ENCODE results near the gene ODAD4.
"Not testable (repeated sequence)": the region's sequence is repeated elsewhere in the genome, so short reads cannot be mapped to it uniquely, and the experiment has no call there.

ODAD4 gene

DNA sequence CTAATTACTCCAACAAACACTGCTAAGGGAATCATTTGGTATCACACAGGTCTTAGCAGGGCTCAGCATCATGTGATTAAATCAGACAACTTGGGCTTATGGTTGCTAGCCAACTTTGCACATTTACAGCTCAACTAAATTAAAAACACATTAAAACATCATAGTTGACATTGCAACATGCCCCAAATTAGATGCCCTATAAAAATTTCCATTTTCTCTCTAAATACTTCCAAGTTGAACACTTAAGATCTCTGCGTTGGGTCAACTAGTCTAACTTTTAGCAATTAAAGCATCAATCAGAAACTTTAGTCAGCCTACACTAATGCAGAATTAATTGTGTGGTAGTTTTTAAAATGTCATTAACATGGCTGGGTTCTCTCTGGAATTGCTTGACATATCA is 74.7 kb downstream of the ODAD4 start:
- no peak for DNase-seq

GRCh38 chr17:42009170-42009569 is 78.8 kb downstream of the ODAD4 start:
- peak in 1 of 3 donors; percentile 28 for DNase-seq

DNA sequence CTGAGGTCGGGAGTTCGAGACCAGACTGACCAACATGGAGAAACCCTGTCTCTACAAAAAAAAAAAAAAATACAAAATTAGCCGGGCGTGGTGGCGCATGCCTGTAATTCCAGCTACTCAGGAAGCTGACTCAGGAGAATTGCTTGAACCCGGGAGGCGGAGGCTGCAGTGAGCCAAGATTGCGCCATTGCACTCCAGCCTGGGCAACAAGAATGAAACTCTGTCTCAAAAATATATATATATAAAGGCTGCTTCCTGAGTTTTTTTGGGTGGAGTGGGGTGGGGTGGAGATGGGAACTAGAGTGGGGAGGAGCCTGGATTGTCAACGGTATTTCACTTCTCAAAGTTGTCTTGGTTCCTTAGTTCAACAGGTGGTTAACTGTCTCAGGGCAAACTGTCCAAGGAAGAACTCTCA is 79.9 kb downstream of the ODAD4 start:
- DNase-seq = peak; percentile 45 to 56 (median 46)

DNA sequence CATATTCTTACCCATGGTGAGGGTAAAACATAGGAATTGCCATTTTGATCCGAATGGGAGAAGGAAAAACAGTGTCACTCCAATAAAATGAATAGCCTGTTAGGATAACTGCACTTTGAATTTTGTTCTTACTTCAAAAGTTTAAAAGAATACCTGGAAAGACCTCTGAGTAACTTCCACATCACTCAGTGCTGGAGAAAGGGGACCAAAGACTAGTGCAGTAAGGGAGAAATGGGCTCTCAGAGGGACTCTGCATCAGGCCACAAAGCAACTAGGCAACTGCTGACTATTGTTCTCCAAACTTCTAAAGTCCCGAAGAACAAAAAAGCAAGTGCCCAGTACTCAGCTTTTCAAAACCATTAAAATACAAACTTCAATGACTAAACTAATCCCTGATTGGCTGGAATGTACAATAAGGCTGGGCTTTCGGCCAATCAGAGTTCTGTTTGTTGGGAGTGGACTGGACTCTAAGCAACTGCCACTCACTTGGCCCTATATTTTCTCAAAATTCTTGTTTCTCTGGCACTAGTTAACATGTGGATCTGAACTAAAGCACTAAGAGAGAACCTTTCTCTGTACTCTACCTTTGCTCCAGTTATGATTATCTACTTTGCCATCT is 80.6 kb downstream of the ODAD4 start:
- DNase-seq = peak; percentile 66 to 74 (median 71)

DNA sequence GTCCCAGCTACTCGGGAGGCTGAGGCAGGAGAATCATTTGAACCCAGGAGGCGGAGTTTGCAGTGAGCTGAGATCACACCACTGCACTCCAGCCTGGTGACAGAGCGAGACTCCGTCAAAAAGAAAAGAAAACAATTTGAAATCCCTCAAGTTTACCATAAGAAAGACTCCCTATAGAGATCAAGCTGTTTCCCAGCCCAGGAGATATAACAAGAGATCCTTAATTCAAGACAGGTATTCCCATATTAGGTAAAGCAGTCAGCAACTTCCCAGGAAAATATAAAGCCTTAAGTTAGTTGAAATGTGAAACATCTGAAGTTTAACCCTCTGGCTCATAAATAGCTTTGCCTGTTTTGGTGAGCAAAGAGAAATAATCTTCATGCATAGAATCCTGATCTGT is 81.9 kb downstream of the ODAD4 start:
- DNase-seq = not testable (repeated sequence)

- not testable (repeated sequence) for DNase-seq
These were observed 83.3 kb downstream of the ODAD4 start for GRCh38 chr17:42013740-42014139.
